BE2C (cell line): ENCODE results near the gene NIT2.

ENCODE experiments used
- DNase-seq: peaks from one replicate; pipeline ENCODE4 v3.0.0-alpha.2; 2020
- H3K27me3 ChIP-seq: fragments of 250-450 bp; sonication (Bioruptor Pico); 2 replicates; pipeline ENCODE4 v1.5.1; 2020; ENCODE audit warnings: mild to moderate bottlenecking
- H3K36me3 ChIP-seq: fragments of 250-450 bp; sonication (Bioruptor Pico); 2 replicates; pipeline ENCODE4 v1.5.1; 2020; ENCODE audit warnings: mild to moderate bottlenecking
- H3K4me1 ChIP-seq: fragments of 250-450 bp; sonication (Bioruptor Pico); 2 replicates; pipeline ENCODE4 v1.5.1; 2020
- H3K4me3 ChIP-seq: 2 replicates; pipeline ENCODE4 v1.5.1; 2011; ENCODE audit warnings: low read depth, low read length
- H3K9me3 ChIP-seq: fragments of 250-450 bp; sonication (Bioruptor Pico); 2 replicates; pipeline ENCODE4 v1.5.1; 2020
- CTCF ChIP-seq: IDR thresholded peaks from 2 replicates; pipeline ENCODE4 v1.5.1; 2012; ENCODE audit warnings: mild to moderate bottlenecking, low read depth, low read length

The NIT2 gene

GRCh38 chr3:100306695-100307094 lies 27.9 kb upstream of the NIT2 start:
- TF ChIP-seq CTCF, result no peak
- Histone ChIP-seq H3K36me3 (no peaks in the 10 kb centered on the region), H3K4me1 (no peaks in the 10 kb centered on the region), H3K4me3 (no peak overlapping the region), H3K27me3 (no peaks in the 10 kb centered on the region), H3K9me3 (no peaks in the 10 kb centered on the region)
- DNase-seq, result no peak

DNA sequence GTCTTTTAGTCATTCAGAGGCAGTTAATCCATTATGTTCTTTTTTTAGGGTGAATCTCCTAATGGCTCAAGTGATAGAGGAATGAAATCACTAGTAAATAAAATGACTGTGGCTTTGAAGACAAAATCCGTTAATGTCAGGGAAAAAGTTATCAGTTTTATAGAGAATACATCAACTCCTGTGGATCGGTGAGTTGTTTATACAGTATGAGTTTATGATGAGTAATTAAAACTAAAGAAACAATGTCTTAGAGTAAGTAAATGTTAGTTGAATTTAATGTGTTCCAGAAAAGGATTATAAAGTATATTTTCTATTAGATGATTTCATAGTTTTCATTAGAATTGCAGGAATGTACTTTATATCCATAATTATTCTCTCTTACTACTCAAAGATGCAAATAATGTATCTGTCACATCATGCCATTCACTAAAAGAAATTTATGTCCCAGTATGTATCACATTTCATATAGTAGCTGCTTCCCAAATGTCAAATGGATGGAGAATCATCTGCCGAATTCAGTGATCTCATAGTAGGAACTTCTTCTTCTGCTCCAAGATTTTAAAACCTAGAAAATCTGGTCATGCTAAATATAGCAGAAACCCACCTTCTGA lies 24.1 kb upstream of the NIT2 start:
- H3K9me3 ChIP-seq, result no peaks in the 10 kb centered on the region
- DNase-seq, result no peak
- H3K4me3 ChIP-seq, result no peak overlapping the region
- H3K27me3 ChIP-seq, result no peaks in the 10 kb centered on the region
- no peaks in the 10 kb centered on the region for H3K4me1 ChIP-seq
- no peaks in the 10 kb centered on the region for H3K36me3 ChIP-seq
- TF ChIP-seq CTCF, result no peak

- H3K36me3 ChIP-seq, result no peaks in the 10 kb centered on the region; the same call in 1 of the 2 replicates
- DNase-seq, result no peak
Measured at GRCh38 chr3:100311011-100311410, 23.5 kb upstream of the NIT2 start.

GRCh38 chr3:100316641-100317069 lies 17.9 kb upstream of the NIT2 start:
- no peaks in the 10 kb centered on the region for H3K4me1 ChIP-seq
- no peaks in the 10 kb centered on the region for H3K27me3 ChIP-seq
- peaks cover 4% of the 10 kb centered on the region; the same call in 1 of the 2 replicates for H3K36me3 ChIP-seq
- no peak overlapping the region for H3K4me3 ChIP-seq
- TF ChIP-seq CTCF, result peak; percentile 78
- peak; percentile 50 for DNase-seq
- no peaks in the 10 kb centered on the region for H3K9me3 ChIP-seq

More at GRCh38 chr3:100311011-100311410, 23.5 kb upstream of the NIT2 start:
- H3K27me3 ChIP-seq, result no peaks in the 10 kb centered on the region
- H3K4me1 ChIP-seq, result no peaks in the 10 kb centered on the region
- H3K4me3 ChIP-seq, result no peak overlapping the region
- no peaks in the 10 kb centered on the region for H3K9me3 ChIP-seq
- TF ChIP-seq CTCF, result no peak

DNA sequence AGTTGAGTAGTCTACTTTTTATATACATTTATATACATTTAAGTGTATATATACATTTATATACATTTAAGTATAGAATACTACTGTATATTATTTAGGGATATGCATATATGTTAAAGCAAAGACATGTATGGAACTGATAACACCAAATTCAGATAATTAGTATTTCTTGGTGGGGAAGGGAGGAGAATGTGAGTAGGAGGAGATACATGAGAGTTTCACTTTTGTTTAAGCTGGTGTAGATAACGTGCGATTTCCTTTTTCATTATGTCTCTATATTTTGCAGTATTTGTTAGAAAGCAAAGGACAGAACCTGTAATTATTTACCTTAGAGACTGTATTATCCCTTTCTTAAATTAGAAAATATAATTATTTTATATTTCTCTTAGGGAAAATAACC lies 16.6 kb upstream of the NIT2 start:
- H3K9me3 ChIP-seq, result no peaks in the 10 kb centered on the region
- TF ChIP-seq CTCF, result no peak
- no peak overlapping the region for H3K4me3 ChIP-seq
- H3K36me3 ChIP-seq, result peaks cover 4% of the 10 kb centered on the region; the same call in 1 of the 2 replicates
- no peaks in the 10 kb centered on the region for H3K27me3 ChIP-seq
- no peaks in the 10 kb centered on the region for H3K4me1 ChIP-seq
- DNase-seq, result no peak

- no peaks in the 10 kb centered on the region for H3K9me3 ChIP-seq
- no peaks in the 10 kb centered on the region for H3K27me3 ChIP-seq
- no peak for DNase-seq
- no peak for TF ChIP-seq CTCF
- H3K4me1 ChIP-seq, result no peaks in the 10 kb centered on the region
- H3K4me3 ChIP-seq, result no peak overlapping the region
- H3K36me3 ChIP-seq, result peaks cover 4% of the 10 kb centered on the region; the same call in 1 of the 2 replicates
Measured at GRCh38 chr3:100319951-100320350, 14.6 kb upstream of the NIT2 start.
